Keratinocyte (primary cell): ENCODE measurements around the gene MEIG1. TPM values are rescaled to one million over a fixed set of nuclear protein-coding genes. Genes with fewer than 3 reads are reported as not detected.

Experiments
- DNase-seq: peaks from one replicate; pipeline ENCODE4 v3.0.0-alpha.2; 2011; ENCODE audit warnings: low read depth, missing footprints, low spot score
- FAIRE-seq: peaks from 2 replicates; lab custom pipeline; 2011; peaks lifted over from hg19 to GRCh38; lab: Jason Lieb, UNC
- H2AFZ ChIP-seq: 2 replicates; pipeline ENCODE4 v1.6.0; 2012; ENCODE audit warnings: low read length, control low read depth, inconsistent platforms; ENCODE audit not compliant: control insufficient read depth
- H3K27ac ChIP-seq: 2 replicates; pipeline ENCODE4 v1.5.1; 2011; ENCODE audit warnings: low read length; ENCODE audit not compliant: control insufficient read depth, insufficient read depth
- H3K27me3 ChIP-seq: 3 replicates; pipeline ENCODE4 v1.6.0; 2011; ENCODE audit warnings: low read length; ENCODE audit not compliant: control insufficient read depth, insufficient read depth; ENCODE audit errors: extremely low read depth
- H3K36me3 ChIP-seq, 2 experiments: 2 replicates in 1 of 2; 3 replicates in 1 of 2; pipeline ENCODE4 v1.5.1; 2011; ENCODE audit warnings: low read length in 2 of 2, mild to moderate bottlenecking in 1 of 2; ENCODE audit not compliant: control insufficient read depth in 2 of 2, insufficient read depth in 2 of 2; ENCODE audit errors: extremely low read depth in 1 of 2
- H3K4me1 ChIP-seq: 3 replicates; pipeline ENCODE4 v1.5.1; 2011; ENCODE audit warnings: low read length; ENCODE audit not compliant: control insufficient read depth, insufficient read depth; ENCODE audit errors: extremely low read depth
- H3K4me2 ChIP-seq: 3 replicates; pipeline ENCODE4 v1.6.0; 2011; ENCODE audit warnings: low read depth, low read length; ENCODE audit not compliant: control insufficient read depth, insufficient read depth; ENCODE audit errors: extremely low read depth
- H3K4me3 ChIP-seq, 3 experiments: fragments of 200-600 bp in 1 of 3; sonication (generic) in 1 of 3; 2 replicates in 2 of 3; 3 replicates in 1 of 3; pipeline ENCODE4 v1.5.1; 2011 to 2016; ENCODE audit warnings: low read length in 3 of 3, mild to moderate bottlenecking in 3 of 3, control low read depth in 2 of 3, inconsistent platforms in 1 of 3, low read depth in 1 of 3, mixed read lengths in 1 of 3, mixed run types in 1 of 3, moderate library complexity in 1 of 3; ENCODE audit not compliant: control insufficient read depth in 2 of 3, insufficient read depth in 2 of 3; ENCODE audit errors: extremely low read depth in 1 of 3
- H3K79me2 ChIP-seq: 2 replicates; pipeline ENCODE4 v1.6.0; 2012; ENCODE audit warnings: low read length; ENCODE audit not compliant: control insufficient read depth, insufficient read depth
- H3K9ac ChIP-seq: 3 replicates; pipeline ENCODE4 v1.6.0; 2011; ENCODE audit warnings: low read length; ENCODE audit not compliant: control insufficient read depth, insufficient read depth; ENCODE audit errors: extremely low read depth
- H3K9me1 ChIP-seq: 3 replicates; pipeline ENCODE4 v1.6.0; 2011; ENCODE audit warnings: low read length; ENCODE audit not compliant: control insufficient read depth, insufficient read depth; ENCODE audit errors: extremely low read depth
- H3K9me3 ChIP-seq: 2 replicates; pipeline ENCODE4 v1.5.1; 2012; ENCODE audit warnings: low read depth, low read length; ENCODE audit not compliant: control insufficient read depth
- H4K20me1 ChIP-seq: 3 replicates; pipeline ENCODE4 v1.6.0; 2011; ENCODE audit warnings: low read length; ENCODE audit not compliant: control insufficient read depth, insufficient read depth; ENCODE audit errors: extremely low read depth
- EZH2 ChIP-seq: IDR thresholded peaks from one replicate; pipeline ENCODE4 v1.6.1; 2012; ENCODE audit warnings: inconsistent platforms, mild to moderate bottlenecking, low read length, moderate library complexity
- dilution Hi-C: fragments of 300-500 bp; cut with MboI; formaldehyde crosslinking; loops from one replicate; pipeline ENCODE4 v1.7.0; 2020; ENCODE audit warnings: low sequenced_read_pairs; ENCODE audit not compliant: extremely low pct_ligation_motif_present
- polyA minus RNA-seq, 3 experiments: library from RNA; depleted of rRNA, polyadenylated mRNA; stranded (reverse); fragments of >200 nt; gene quantifications; 1 replicate in 1 of 3; 2 replicates in 1 of 3; 3 replicates in 1 of 3; pipeline ENCODE4 v1.2.3, GENCODE V29; 2011
- polyA plus RNA-seq, 5 experiments: library from polyadenylated mRNA; depleted of rRNA in 3 of 5; stranded (reverse) in 3 of 5; stranded (forward) in 1 of 5; unstranded in 1 of 5; fragments of >200 nt; gene quantifications; 1 replicate in 1 of 5; 2 replicates in 3 of 5; 3 replicates in 1 of 5; pipeline versions ENCODE4 v1.2.1 to v1.2.3, GENCODE V29; 2011 to 2012; ENCODE audit warnings: missing spikeins in 2 of 5, low read depth in 1 of 5, low replicate concordance in 1 of 5
- TF ChIP-seq, protein P1 (sequence below), 3 experiments: IDR thresholded peaks in 1 of 3; conservative IDR thresholded peaks in 1 of 3; optimal IDR thresholded peaks in 1 of 3; 2 replicates in 2 of 3; 3 replicates in 1 of 3; pipeline versions ENCODE3 to v1.5.1; 2011; ENCODE audit warnings: low read length in 3 of 3, mild to moderate bottlenecking in 3 of 3, moderate library complexity in 2 of 3, control low read depth in 1 of 3, inconsistent platforms in 1 of 3; ENCODE audit not compliant: insufficient read depth in 2 of 3; ENCODE audit errors: extremely low read depth in 1 of 3

The MEIG1 gene, protein sequence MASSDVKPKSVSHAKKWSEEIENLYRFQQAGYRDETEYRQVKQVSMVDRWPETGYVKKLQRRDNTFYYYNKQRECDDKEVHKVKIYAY
- 0.32 to 0.33 TPM in 2 of 3 replicates, not detected in the other for polyA plus RNA-seq
- polyA plus RNA-seq (2011; ENCODE audit: low read depth) = 1.1 TPM
- 0.34 TPM in 1 of 2 replicates, not detected in the other for polyA plus RNA-seq (2011; cell fraction: cytosol; rRNA removed)
- 0.80 TPM in 1 of 2 replicates, not detected in the other for polyA plus RNA-seq (2011; cell fraction: nucleus; rRNA removed)
- not detected in 2 replicates for polyA plus RNA-seq (2012; ENCODE audit: low replicate concordance)
- not detected in 3 replicates for polyA minus RNA-seq
- not detected for polyA minus RNA-seq (2011; cell fraction: cytosol; rRNA and poly(A)+ RNA removed)
- polyA minus RNA-seq (2011; cell fraction: nucleus; rRNA and poly(A)+ RNA removed) = not detected in 2 replicates

DNA sequence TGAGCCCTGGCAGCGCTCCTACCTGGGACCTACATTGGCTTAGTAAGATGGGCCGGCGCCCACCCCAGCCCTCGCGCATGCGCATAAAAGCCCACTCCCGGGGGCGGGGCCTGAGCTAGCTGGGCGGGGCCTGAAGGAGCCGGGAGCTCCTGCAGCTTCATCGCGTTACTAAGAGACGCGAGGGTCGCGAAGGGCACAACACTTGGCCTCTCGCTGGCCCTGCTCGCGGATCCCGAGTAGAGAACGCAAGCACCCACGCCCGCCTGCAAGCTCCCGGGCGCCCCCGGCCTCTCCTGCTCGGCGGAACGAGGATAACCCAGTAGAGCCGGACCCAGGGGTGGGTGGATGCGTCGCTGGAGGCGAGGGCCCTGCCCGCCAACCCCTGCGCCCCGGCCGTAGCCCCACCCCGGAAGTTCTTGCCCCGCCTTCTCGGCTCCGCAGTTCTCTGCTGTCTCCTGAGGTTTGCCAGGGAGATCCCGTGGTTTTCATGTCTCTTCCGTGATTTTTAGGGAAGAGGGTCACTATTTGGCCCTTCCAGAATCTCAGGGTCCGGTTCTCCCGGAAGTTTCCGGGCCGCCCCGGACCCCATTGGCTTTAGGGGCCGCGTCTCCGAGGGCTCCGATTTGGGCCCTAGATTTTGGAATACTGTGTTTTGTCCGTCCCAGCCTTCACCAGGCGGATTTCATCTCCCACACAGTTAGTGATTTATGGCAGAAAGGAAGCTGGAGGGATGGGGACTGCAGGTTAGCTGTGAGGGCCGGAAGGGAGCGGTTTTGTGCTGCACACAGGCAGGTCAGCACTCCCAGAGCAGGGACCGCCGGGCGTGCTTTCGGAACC lies at the start of gene MEIG1:
Gene MEIG1 (plus strand): TSS at position 168 of the 837 bp plus-strand sequence. CDS start 7,081 bp downstream, outside the sequence.
- peak within 1 kb of the TSS; percentile 90 for H3K27ac ChIP-seq
- H3K27me3 ChIP-seq = no peaks in the 10 kb centered on the region
- H3K36me3 ChIP-seq = no peaks in the 10 kb centered on the region
- no peaks in the 10 kb centered on the region for H4K20me1 ChIP-seq
- H3K4me2 ChIP-seq = peak within 1 kb of the TSS; percentile 80
- TF ChIP-seq, protein P1, sequence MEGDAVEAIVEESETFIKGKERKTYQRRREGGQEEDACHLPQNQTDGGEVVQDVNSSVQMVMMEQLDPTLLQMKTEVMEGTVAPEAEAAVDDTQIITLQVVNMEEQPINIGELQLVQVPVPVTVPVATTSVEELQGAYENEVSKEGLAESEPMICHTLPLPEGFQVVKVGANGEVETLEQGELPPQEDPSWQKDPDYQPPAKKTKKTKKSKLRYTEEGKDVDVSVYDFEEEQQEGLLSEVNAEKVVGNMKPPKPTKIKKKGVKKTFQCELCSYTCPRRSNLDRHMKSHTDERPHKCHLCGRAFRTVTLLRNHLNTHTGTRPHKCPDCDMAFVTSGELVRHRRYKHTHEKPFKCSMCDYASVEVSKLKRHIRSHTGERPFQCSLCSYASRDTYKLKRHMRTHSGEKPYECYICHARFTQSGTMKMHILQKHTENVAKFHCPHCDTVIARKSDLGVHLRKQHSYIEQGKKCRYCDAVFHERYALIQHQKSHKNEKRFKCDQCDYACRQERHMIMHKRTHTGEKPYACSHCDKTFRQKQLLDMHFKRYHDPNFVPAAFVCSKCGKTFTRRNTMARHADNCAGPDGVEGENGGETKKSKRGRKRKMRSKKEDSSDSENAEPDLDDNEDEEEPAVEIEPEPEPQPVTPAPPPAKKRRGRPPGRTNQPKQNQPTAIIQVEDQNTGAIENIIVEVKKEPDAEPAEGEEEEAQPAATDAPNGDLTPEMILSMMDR (optimal IDR thresholded peaks at IDR 0.05 in 1 of 3, IDR thresholded peaks at IDR 0.05 in 1 of 3, conservative IDR thresholded peaks at IDR 0.05 in 1 of 3; ENCODE audit: extremely low read depth in 1 of 3, insufficient read depth in 2 of 3, low read length in 3 of 3) = no peak
- no peak for TF ChIP-seq EZH2
- FAIRE-seq (peak; percentile 23), DNase-seq (peak; percentile 50)
- H3K9me1 ChIP-seq = no peaks in the 10 kb centered on the region
- H3K9ac ChIP-seq = peak within 1 kb of the TSS; percentile 95
- peaks cover 8% of the 10 kb centered on the region for H3K4me1 ChIP-seq
- no peaks in the 10 kb centered on the region for H3K79me2 ChIP-seq
- H2AFZ ChIP-seq = peak within 1 kb of the TSS; percentile 96
- dilution Hi-C loops = no loop called here
- H3K9me3 ChIP-seq = no peaks in the 10 kb centered on the region
- H3K4me3 ChIP-seq = peak within 1 kb of the TSS; percentile 58 to 94 (median 84)

GRCh38 chr10:14910953-14911352 lies 48.2 kb upstream of the MEIG1 start:
- Histone ChIP-seq H3K27me3 (no peaks in the 10 kb centered on the region), H3K36me3 (peaks cover 7 to 20% of the 10 kb centered on the region in 2 experiments), H3K79me2 (no peaks in the 10 kb centered on the region), H3K4me2 (no peak overlapping the region), H3K27ac (no peak overlapping the region), H3K9me1 (no peaks in the 10 kb centered on the region), H2AFZ (no peak overlapping the region), H3K9ac (no peak overlapping the region), H3K4me1 (no peaks in the 10 kb centered on the region), H3K4me3 (no peak overlapping the region), H3K9me3 (no peaks in the 10 kb centered on the region), H4K20me1 (no peaks in the 10 kb centered on the region)
- FAIRE-seq = no peak
- TF ChIP-seq EZH2 = no peak
- TF ChIP-seq, protein P1 (optimal IDR thresholded peaks at IDR 0.05 in 1 of 3, IDR thresholded peaks at IDR 0.05 in 1 of 3, conservative IDR thresholded peaks at IDR 0.05 in 1 of 3; ENCODE audit: extremely low read depth in 1 of 3, insufficient read depth in 2 of 3, low read length in 3 of 3) = no peak
- dilution Hi-C loops = no loop called here
- no peak for DNase-seq
